ENCODE measurements around the gene CCDC127. TPM values are rescaled to one million over a fixed set of nuclear protein-coding genes. Genes with fewer than 3 reads are reported as not detected.

The CCDC127 gene
- polyA plus RNA-seq, 1 experiment: 4.5 TPM

GRCh38 chr5:157801-158200 is 60.2 kb downstream of the CCDC127 start:
- no peak for DNase-seq (ENCODE audit: low read depth)
- POLR2A ChIA-PET: no interaction called here
- Histone ChIP-seq H3K27me3 (ENCODE audit: control insufficient read depth, insufficient read depth, low read length) (no peaks in the 10 kb centered on the region), H3K4me3 (ENCODE audit: low read depth, low read length) (no peak overlapping the region), H3K36me3 (ENCODE audit: control insufficient read depth, insufficient read depth, low read length) (no peaks in the 10 kb centered on the region)
- TF ChIP-seq CTCF (IDR thresholded peaks at IDR 0.05; ENCODE audit: insufficient read depth, low read depth, low read length): no peak
- CTCF ChIA-PET: no interaction called here

GRCh38 chr5:157126-157715 is 60.7 kb downstream of the CCDC127 start:
- TF ChIP-seq CTCF (IDR thresholded peaks at IDR 0.05; ENCODE audit: insufficient read depth, low read depth, low read length): no peak
- Histone ChIP-seq H3K4me3 (ENCODE audit: low read depth, low read length) (no peak overlapping the region), H3K27me3 (ENCODE audit: control insufficient read depth, insufficient read depth, low read length) (no peaks in the 10 kb centered on the region), H3K36me3 (ENCODE audit: control insufficient read depth, insufficient read depth, low read length) (no peaks in the 10 kb centered on the region)
- CTCF ChIA-PET: interaction anchor here (0.7 kb wide), 1 partner anchor 11 kb away, joined by 3 read pairs; no protein-coding TSS in a partner anchor
- no peak for DNase-seq (ENCODE audit: low read depth)
- POLR2A ChIA-PET: no interaction called here

GRCh38 chr5:156411-157072 is 61.4 kb downstream of the CCDC127 start:
- no peaks in the 10 kb centered on the region for H3K27me3 ChIP-seq (ENCODE audit: control insufficient read depth, insufficient read depth, low read length)
- no peaks in the 10 kb centered on the region for H3K36me3 ChIP-seq (ENCODE audit: control insufficient read depth, insufficient read depth, low read length)
- CTCF ChIA-PET: interaction anchor here (0.7 kb wide), 1 partner anchor 12 kb away, joined by 3 read pairs; no protein-coding TSS in a partner anchor
- POLR2A ChIA-PET: no interaction called here
- TF ChIP-seq CTCF (IDR thresholded peaks at IDR 0.05; ENCODE audit: insufficient read depth, low read depth, low read length): no peak
- no peak for DNase-seq (ENCODE audit: low read depth)
- H3K4me3 ChIP-seq (ENCODE audit: low read depth, low read length): no peak overlapping the region

GRCh38 chr5:155651-156410 is 62.1 kb downstream of the CCDC127 start:
- no peak overlapping the region for H3K4me3 ChIP-seq (ENCODE audit: low read depth, low read length)
- H3K27me3 ChIP-seq (ENCODE audit: control insufficient read depth, insufficient read depth, low read length): no peaks in the 10 kb centered on the region
- TF ChIP-seq CTCF (IDR thresholded peaks at IDR 0.05; ENCODE audit: insufficient read depth, low read depth, low read length): no peak
- CTCF ChIA-PET: no interaction called here
- no peak for DNase-seq (ENCODE audit: low read depth)
- POLR2A ChIA-PET: no interaction called here
- H3K36me3 ChIP-seq (ENCODE audit: control insufficient read depth, insufficient read depth, low read length): no peaks in the 10 kb centered on the region

- ChIA-PET CTCF (no interaction called here), POLR2A (no interaction called here)
- TF ChIP-seq CTCF (IDR thresholded peaks at IDR 0.05; ENCODE audit: insufficient read depth, low read depth, low read length): no peak
- DNase-seq (ENCODE audit: low read depth): no peak
- Histone ChIP-seq H3K4me3 (ENCODE audit: low read depth, low read length) (no peak overlapping the region), H3K27me3 (ENCODE audit: control insufficient read depth, insufficient read depth, low read length) (no peaks in the 10 kb centered on the region), H3K36me3 (ENCODE audit: control insufficient read depth, insufficient read depth, low read length) (no peaks in the 10 kb centered on the region)
These were observed 63.1 kb downstream of the CCDC127 start for GRCh38 chr5:154826-155225.

Data from BJ (cell line).